Thoracic aorta (tissue), 2 donors: ENCODE measurements around the gene RPP40. TPM values are rescaled to one million over a fixed set of nuclear protein-coding genes. Genes with fewer than 3 reads are reported as not detected.

ENCODE experiments used
- ATAC-seq: fragments of 150-250 bp; one replicate; pipeline ENCODE4 v1.8.0; 2017; ENCODE audit warnings: low read depth; ENCODE audit not compliant: insufficient number of reproducible peaks, low FRiP score
- DNase-seq: peaks from one replicate; pipeline ENCODE4 v3.0.0-alpha.2; 2020; ENCODE audit warnings: low spot score
- H3K27ac ChIP-seq, 2 donors: fragments of 200-600 bp; sonication (generic); 1 replicate in 1 of 2; 2 replicates in 1 of 2; pipeline ENCODE4 v1.5.1; 2016; ENCODE audit warnings: mild to moderate bottlenecking in 2 of 2, moderate library complexity in 2 of 2
- H3K27me3 ChIP-seq: fragments of 200-600 bp; sonication (generic); replicated peaks from 2 replicates; pipeline ENCODE4 v1.6.0; 2016; ENCODE audit warnings: mild to moderate bottlenecking; ENCODE audit not compliant: insufficient read depth
- H3K36me3 ChIP-seq: fragments of 200-600 bp; sonication (generic); one replicate; pipeline ENCODE4 v1.5.1; 2016
- H3K4me1 ChIP-seq, 2 donors: fragments of 200-600 bp; sonication (generic); 1 replicate in 1 of 2; 2 replicates in 1 of 2; pipeline versions ENCODE4 v1.5.1 to v1.6.0; 2016; ENCODE audit warnings: low read depth in 2 of 2, mild to moderate bottlenecking in 1 of 2; ENCODE audit not compliant: control insufficient read depth in 1 of 2
- H3K4me3 ChIP-seq: fragments of 200-600 bp; sonication (generic); 2 replicates; pipeline ENCODE4 v1.5.1; 2016; ENCODE audit warnings: mild to moderate bottlenecking
- H3K9me3 ChIP-seq: fragments of 200-600 bp; sonication (generic); 2 replicates; pipeline ENCODE4 v1.5.1; 2016
- total RNA-seq, 2 donors: library from RNA; depleted of rRNA; stranded (reverse); fragments of >200 nt; gene quantifications; one replicate each; pipeline versions ENCODE4 v1.1.0 to v1.2.3, GENCODE V29; 2016
- TF ChIP-seq, protein P1 (sequence below): fragments of 200-600 bp; sonication (generic); IDR thresholded peaks from one replicate; pipeline ENCODE4 v1.5.1; 2019; ENCODE audit warnings: antibody characterized with exemption

RPP40 gene, protein sequence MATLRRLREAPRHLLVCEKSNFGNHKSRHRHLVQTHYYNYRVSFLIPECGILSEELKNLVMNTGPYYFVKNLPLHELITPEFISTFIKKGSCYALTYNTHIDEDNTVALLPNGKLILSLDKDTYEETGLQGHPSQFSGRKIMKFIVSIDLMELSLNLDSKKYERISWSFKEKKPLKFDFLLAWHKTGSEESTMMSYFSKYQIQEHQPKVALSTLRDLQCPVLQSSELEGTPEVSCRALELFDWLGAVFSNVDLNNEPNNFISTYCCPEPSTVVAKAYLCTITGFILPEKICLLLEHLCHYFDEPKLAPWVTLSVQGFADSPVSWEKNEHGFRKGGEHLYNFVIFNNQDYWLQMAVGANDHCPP
- total RNA-seq, result 10 to 100 TPM in 1 of 2 donors, 1 to 10 TPM in 1; 2.4 to 11.4 TPM

DNA sequence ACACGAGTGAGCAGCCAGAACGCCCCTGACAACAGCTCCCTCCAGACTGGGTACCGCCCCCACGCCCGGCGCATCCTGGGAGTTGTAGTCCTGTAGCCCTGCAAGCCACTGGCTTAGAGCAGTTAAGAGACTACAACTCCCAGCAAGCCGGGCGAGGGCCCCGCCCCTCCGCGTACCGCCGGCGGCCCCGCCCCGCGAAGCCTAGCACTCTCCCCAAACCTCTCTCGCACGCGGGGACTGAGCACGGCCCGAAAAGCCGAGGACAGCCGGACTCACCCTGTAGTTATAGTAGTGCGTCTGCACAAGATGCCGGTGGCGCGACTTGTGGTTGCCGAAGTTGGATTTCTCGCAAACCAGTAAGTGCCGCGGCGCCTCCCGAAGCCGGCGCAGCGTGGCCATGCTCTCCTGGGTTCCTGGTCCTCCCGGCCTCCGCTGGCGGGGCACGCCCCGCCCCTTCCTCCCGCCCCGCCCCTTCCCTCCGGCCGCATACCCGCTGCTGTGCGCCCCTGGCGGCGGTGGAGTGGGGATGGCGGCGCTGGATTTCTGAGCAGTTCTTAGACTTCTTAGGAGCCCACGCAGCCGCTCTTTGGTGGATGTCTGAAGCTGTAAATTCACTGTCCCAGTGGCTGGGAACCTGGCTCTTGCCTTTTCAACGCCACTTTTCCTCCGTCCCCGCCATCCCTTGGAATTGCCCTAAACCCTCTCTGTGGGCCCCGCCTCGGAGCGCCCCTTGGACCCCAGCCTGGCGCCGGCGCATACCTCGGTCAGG, at the start of gene RPP40:
TSS of gene RPP40 (minus strand) at position 434 of the 769 bp plus-strand sequence. CDS start at position 399, 35 bp downstream.
- Histone ChIP-seq H3K9me3 (no peaks in the 10 kb centered on the region), H3K4me1 (peaks cover 0 to 7% of the 10 kb centered on the region in 2 donors), H3K27ac (peak within 1 kb of the TSS; percentile 84 to 97), H3K27me3 (no peaks in the 10 kb centered on the region), H3K4me3 (peak within 1 kb of the TSS; percentile 81), H3K36me3 (peaks cover 3% of the 10 kb centered on the region)
- DNase-seq (peak; percentile 96), ATAC-seq (peak; percentile 98)
- TF ChIP-seq, protein P1, sequence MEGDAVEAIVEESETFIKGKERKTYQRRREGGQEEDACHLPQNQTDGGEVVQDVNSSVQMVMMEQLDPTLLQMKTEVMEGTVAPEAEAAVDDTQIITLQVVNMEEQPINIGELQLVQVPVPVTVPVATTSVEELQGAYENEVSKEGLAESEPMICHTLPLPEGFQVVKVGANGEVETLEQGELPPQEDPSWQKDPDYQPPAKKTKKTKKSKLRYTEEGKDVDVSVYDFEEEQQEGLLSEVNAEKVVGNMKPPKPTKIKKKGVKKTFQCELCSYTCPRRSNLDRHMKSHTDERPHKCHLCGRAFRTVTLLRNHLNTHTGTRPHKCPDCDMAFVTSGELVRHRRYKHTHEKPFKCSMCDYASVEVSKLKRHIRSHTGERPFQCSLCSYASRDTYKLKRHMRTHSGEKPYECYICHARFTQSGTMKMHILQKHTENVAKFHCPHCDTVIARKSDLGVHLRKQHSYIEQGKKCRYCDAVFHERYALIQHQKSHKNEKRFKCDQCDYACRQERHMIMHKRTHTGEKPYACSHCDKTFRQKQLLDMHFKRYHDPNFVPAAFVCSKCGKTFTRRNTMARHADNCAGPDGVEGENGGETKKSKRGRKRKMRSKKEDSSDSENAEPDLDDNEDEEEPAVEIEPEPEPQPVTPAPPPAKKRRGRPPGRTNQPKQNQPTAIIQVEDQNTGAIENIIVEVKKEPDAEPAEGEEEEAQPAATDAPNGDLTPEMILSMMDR, result peak; percentile 94

DNA sequence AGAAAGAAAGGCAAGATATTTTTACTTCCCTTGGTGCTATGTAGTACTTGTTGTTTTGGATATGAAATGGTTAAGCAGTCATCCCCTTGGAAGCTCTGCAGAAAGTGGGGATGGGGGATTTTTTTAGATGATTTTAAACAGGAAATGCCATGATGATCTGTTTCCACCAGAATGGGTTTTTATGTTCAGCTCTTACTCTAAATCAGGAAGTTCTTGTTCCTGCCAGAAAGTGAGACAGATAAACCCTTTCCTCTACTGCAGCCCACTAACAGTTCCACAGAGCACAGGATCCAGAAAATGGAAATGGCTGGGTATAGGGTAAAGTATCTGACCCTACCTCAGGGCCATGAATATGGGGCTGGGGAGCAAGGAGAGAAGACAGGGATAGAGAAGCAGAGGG, 49.2 kb upstream of the RPP40 start:
- TF ChIP-seq, protein P1, result no peak
- Histone ChIP-seq H3K27me3 (no peaks in the 10 kb centered on the region), H3K27ac (no peak overlapping the region), H3K36me3 (no peaks in the 10 kb centered on the region), H3K9me3 (peaks cover 6% of the 10 kb centered on the region), H3K4me1 (no peaks in the 10 kb centered on the region), H3K4me3 (no peak overlapping the region)
- ATAC-seq (no peak), DNase-seq (no peak)

DNA sequence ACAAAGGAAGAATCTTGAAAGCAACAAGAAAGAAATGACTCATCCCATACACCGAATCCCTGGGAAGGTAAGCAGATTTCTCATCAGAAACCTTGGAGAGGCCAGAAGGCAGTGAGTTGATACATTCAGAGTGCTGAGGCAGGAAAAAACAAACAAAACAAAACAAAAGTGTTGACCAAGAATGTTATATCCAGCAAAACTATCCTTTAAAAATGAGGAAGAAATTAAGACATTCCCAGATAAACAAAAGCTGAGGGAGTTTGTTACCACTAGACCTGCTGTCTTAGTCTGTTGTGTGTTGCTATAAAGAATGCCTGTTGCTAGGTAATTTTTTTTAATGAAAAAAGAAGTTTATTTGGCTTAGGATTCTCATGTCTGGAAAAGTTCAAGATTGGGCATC, 47.6 kb upstream of the RPP40 start:
- H3K9me3 ChIP-seq, result peaks cover 6% of the 10 kb centered on the region
- H3K4me3 ChIP-seq, result no peak overlapping the region
- H3K27me3 ChIP-seq, result no peaks in the 10 kb centered on the region
- no peaks in the 10 kb centered on the region for H3K36me3 ChIP-seq
- ATAC-seq, result no peak
- no peak overlapping the region for H3K27ac ChIP-seq
- no peak for DNase-seq
- no peaks in the 10 kb centered on the region for H3K4me1 ChIP-seq
- TF ChIP-seq, protein P1, result no peak

DNA sequence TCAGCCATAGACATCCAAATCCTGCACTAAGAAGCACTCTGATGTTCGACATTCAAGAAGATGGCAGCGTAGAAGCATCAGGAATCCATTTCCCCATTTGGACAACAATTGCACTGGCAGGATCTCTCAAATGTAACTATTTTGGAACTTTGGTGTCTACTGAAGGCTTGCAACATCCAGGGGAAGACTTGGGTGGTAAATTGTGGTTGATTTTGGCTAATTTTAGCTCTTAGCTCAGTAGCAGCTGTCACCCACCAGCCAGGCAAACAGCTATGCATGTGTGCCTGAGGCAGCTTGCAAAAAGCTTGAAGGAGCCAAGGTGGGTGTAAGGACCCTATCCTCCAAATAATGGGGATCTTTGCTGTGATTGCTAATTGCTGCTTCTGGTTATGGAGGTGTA, 46.2 kb upstream of the RPP40 start:
- TF ChIP-seq, protein P1, result no peak
- ATAC-seq (no peak), DNase-seq (no peak)
- H3K4me3 ChIP-seq, result no peak overlapping the region
- no peaks in the 10 kb centered on the region for H3K4me1 ChIP-seq
- peaks cover 6% of the 10 kb centered on the region for H3K9me3 ChIP-seq
- H3K36me3 ChIP-seq, result no peaks in the 10 kb centered on the region
- H3K27me3 ChIP-seq, result no peaks in the 10 kb centered on the region
- no peak overlapping the region for H3K27ac ChIP-seq

DNA sequence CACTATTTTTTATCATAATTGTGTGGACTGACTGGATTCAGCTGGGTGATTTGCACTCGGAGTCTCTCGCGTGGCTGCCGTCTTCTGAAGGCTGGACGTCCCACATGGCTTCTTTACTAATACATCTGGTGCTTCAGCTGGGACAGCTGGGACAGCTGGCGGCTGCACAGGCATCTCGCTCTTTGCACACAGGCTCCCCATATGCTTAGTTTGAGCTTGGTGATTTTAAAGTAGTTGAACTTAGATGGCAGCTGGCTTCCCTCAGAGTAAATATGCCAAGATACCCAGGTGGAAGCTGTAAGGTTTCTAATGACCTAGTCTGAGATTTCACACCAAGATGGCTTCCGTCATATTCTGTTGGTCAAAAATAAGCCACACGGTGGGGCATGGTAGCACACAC, 42.6 kb upstream of the RPP40 start:
- DNase-seq (no peak), ATAC-seq (no peak)

More for the DNA sequence above, 42.6 kb upstream of the RPP40 start:
- Histone ChIP-seq H3K27me3 (no peaks in the 10 kb centered on the region), H3K9me3 (peaks cover 2% of the 10 kb centered on the region), H3K4me1 (no peaks in the 10 kb centered on the region), H3K27ac (no peak overlapping the region), H3K4me3 (no peak overlapping the region), H3K36me3 (no peaks in the 10 kb centered on the region)
- TF ChIP-seq, protein P1, result no peak
